Neural progenitor cell (in vitro differentiated cells): ENCODE measurements around the gene STRIT1. TPM values are rescaled to one million over a fixed set of nuclear protein-coding genes. Genes with fewer than 3 reads are reported as not detected.

ENCODE experiments used
- DNase-seq: peaks from one replicate; pipeline ENCODE4 v3.0.0-alpha.2; 2016; ENCODE audit warnings: low spot score
- H2AFZ ChIP-seq: fragments of 200-600 bp; sonication (generic); replicated peaks from 2 replicates; pipeline ENCODE4 v1.6.1; 2016; ENCODE audit warnings: antibody characterized with exemption
- H3F3A ChIP-seq: fragments of 200-600 bp; sonication (generic); 2 replicates; pipeline ENCODE4 v1.6.1; 2016; ENCODE audit warnings: antibody characterized with exemption, low read depth
- H3K27ac ChIP-seq: fragments of 200-600 bp; sonication (generic); 2 replicates; pipeline ENCODE4 v1.5.1; 2016; ENCODE audit warnings: mild to moderate bottlenecking
- H3K27me3 ChIP-seq: fragments of 200-600 bp; sonication (generic); 2 replicates; pipeline ENCODE4 v1.6.1; 2016; ENCODE audit warnings: mild to moderate bottlenecking, moderate library complexity
- H3K36me3 ChIP-seq: fragments of 200-600 bp; sonication (generic); 2 replicates; pipeline ENCODE4 v1.5.1; 2016
- H3K4me1 ChIP-seq: fragments of 200-600 bp; sonication (generic); 2 replicates; pipeline ENCODE4 v1.6.1; 2016; ENCODE audit warnings: mixed run types
- H3K4me2 ChIP-seq: fragments of 200-600 bp; sonication (generic); 2 replicates; pipeline ENCODE4 v1.6.1; 2016
- H3K4me3 ChIP-seq: fragments of 200-600 bp; sonication (generic); 2 replicates; pipeline ENCODE4 v1.5.1; 2016
- H3K79me2 ChIP-seq: fragments of 200-600 bp; sonication (generic); 2 replicates; pipeline ENCODE4 v1.6.1; 2016; ENCODE audit warnings: low read depth
- H3K9ac ChIP-seq: fragments of 200-600 bp; sonication (generic); 2 replicates; pipeline ENCODE4 v1.6.1; 2016
- H3K9me3 ChIP-seq: fragments of 200-600 bp; sonication (generic); 2 replicates; pipeline ENCODE4 v1.5.1; 2016; ENCODE audit warnings: low read depth
- H4K20me1 ChIP-seq: fragments of 200-600 bp; sonication (generic); 2 replicates; pipeline ENCODE4 v1.6.1; 2016; ENCODE audit warnings: low read depth
- H3K27ac Mint-ChIP-seq: 3 replicates; pipeline ENCODE4 v1.8.0; 2021; ENCODE audit warnings: mixed read lengths
- H3K27me3 Mint-ChIP-seq: 2 replicates; pipeline ENCODE4 v1.8.0; 2022; ENCODE audit warnings: low read depth, mild to moderate bottlenecking, inconsistent platforms, moderate library complexity, mixed read lengths; ENCODE audit not compliant: insufficient read depth
- H3K36me3 Mint-ChIP-seq: 3 replicates; pipeline ENCODE4 v1.8.0; 2021; ENCODE audit warnings: mixed read lengths
- H3K4me1 Mint-ChIP-seq: 3 replicates; pipeline ENCODE4 v1.8.0; 2021; ENCODE audit warnings: mixed read lengths
- H3K4me3 Mint-ChIP-seq: 3 replicates; pipeline ENCODE4 v1.8.0; 2021; ENCODE audit warnings: mild to moderate bottlenecking, moderate library complexity, mixed read lengths
- H3K9me3 Mint-ChIP-seq: 3 replicates; pipeline ENCODE4 v1.8.0; 2020; ENCODE audit warnings: mixed read lengths
- EZH2 ChIP-seq: fragments of 200-600 bp; sonication (generic); IDR thresholded peaks from 2 replicates; pipeline ENCODE4 v1.6.1; 2017; ENCODE audit warnings: antibody characterized with exemption, mild to moderate bottlenecking, moderate library complexity
- EZH2phosphoT487 ChIP-seq: fragments of 200-600 bp; sonication (generic); IDR thresholded peaks from 2 replicates; pipeline ENCODE4 v1.6.1; 2017; ENCODE audit warnings: antibody characterized with exemption
- total RNA-seq: library from RNA; depleted of rRNA; stranded (reverse); fragments of >200 nt; gene quantifications from 2 replicates; pipeline ENCODE4 v1.2.3, GENCODE V29; 2015; ENCODE audit warnings: low replicate concordance
- TF ChIP-seq, protein P1 (sequence below): fragments of 200-600 bp; sonication (generic); IDR thresholded peaks from 2 replicates; pipeline ENCODE4 v1.5.1; 2017; ENCODE audit warnings: antibody characterized with exemption, mild to moderate bottlenecking

Gene STRIT1
- total RNA-seq = not detected in 2 replicates

- Histone ChIP-seq H3K79me2 (no peaks in the 10 kb centered on the region), H3F3A (no peaks in the 10 kb centered on the region), H3K27ac (no peak within 1 kb of the TSS), H3K4me2 (no peak within 1 kb of the TSS), H3K9me3 (peaks cover 12% of the 10 kb centered on the region), H2AFZ (no peak within 1 kb of the TSS), H3K36me3 (no peaks in the 10 kb centered on the region), H3K4me3 (no peak within 1 kb of the TSS), H3K27me3 (no peaks in the 10 kb centered on the region), H3K4me1 (no peaks in the 10 kb centered on the region), H4K20me1 (no peaks in the 10 kb centered on the region), H3K9ac (no peak within 1 kb of the TSS)
- Mint-ChIP-seq H3K27ac (peak within 1 kb of the TSS; percentile 48), H3K4me3 (no peak within 1 kb of the TSS), H3K27me3 (peaks cover 6% of the 10 kb centered on the region), H3K36me3 (no peaks in the 10 kb centered on the region), H3K4me1 (peaks cover 6% of the 10 kb centered on the region), H3K9me3 (peaks cover 22% of the 10 kb centered on the region)
- DNase-seq = no peak
- TF ChIP-seq EZH2 (no peak), EZH2phosphoT487 (no peak)
- TF ChIP-seq, protein P1, sequence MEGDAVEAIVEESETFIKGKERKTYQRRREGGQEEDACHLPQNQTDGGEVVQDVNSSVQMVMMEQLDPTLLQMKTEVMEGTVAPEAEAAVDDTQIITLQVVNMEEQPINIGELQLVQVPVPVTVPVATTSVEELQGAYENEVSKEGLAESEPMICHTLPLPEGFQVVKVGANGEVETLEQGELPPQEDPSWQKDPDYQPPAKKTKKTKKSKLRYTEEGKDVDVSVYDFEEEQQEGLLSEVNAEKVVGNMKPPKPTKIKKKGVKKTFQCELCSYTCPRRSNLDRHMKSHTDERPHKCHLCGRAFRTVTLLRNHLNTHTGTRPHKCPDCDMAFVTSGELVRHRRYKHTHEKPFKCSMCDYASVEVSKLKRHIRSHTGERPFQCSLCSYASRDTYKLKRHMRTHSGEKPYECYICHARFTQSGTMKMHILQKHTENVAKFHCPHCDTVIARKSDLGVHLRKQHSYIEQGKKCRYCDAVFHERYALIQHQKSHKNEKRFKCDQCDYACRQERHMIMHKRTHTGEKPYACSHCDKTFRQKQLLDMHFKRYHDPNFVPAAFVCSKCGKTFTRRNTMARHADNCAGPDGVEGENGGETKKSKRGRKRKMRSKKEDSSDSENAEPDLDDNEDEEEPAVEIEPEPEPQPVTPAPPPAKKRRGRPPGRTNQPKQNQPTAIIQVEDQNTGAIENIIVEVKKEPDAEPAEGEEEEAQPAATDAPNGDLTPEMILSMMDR = no peak
Observed at GRCh38 chr3:155293516-155293915, at the start of gene STRIT1. Gene STRIT1, minus strand, starts transcription at chr3:155293683.

- H3K36me3 ChIP-seq = no peaks in the 10 kb centered on the region
- H3K27ac Mint-ChIP-seq = peak overlapping the region; percentile 87
- no peak overlapping the region for H3K9ac ChIP-seq
- no peaks in the 10 kb centered on the region for H3F3A ChIP-seq
- peaks cover 4% of the 10 kb centered on the region for H3K9me3 Mint-ChIP-seq
- no peak overlapping the region for H3K4me3 Mint-ChIP-seq
- TF ChIP-seq, protein P1 = no peak
- no peak for TF ChIP-seq EZH2
- TF ChIP-seq EZH2phosphoT487 = no peak
- no peaks in the 10 kb centered on the region for H3K9me3 ChIP-seq
- H4K20me1 ChIP-seq = no peaks in the 10 kb centered on the region
- peak; percentile 39 for DNase-seq
- H3K79me2 ChIP-seq = no peaks in the 10 kb centered on the region
- peak overlapping the region; percentile 1 for H3K4me3 ChIP-seq
- H2AFZ ChIP-seq = peak overlapping the region; percentile 89
- H3K4me1 Mint-ChIP-seq = peaks cover 11% of the 10 kb centered on the region
- no peaks in the 10 kb centered on the region for H3K27me3 ChIP-seq
- H3K4me2 ChIP-seq = peak overlapping the region; percentile 54
- no peaks in the 10 kb centered on the region for H3K36me3 Mint-ChIP-seq
- H3K27me3 Mint-ChIP-seq = no peaks in the 10 kb centered on the region
- H3K4me1 ChIP-seq = peaks cover 15% of the 10 kb centered on the region
- H3K27ac ChIP-seq = no peak overlapping the region
Observed at GRCh38 chr3:155342344-155342743, 48.9 kb upstream of the STRIT1 start.

DNA sequence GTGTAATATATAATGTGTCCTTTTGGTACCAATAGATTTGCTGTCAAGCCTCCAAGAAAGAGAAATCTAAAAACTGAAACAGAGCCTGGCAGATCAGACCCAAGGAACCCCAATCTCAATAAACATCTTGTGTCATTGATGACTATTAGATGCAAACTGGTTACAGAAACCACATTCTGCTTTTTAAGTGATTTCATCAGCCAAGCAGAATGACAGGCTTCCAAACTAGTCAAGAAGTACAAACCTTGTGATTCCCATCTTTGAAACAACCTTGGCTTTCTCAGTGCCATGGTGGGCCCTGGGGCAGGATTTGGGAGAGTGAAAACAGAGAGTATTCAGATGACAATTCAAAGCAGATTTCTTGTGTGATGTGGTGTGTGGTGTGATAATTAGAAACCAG lies 45.6 kb upstream of the STRIT1 start:
- Histone ChIP-seq H3K4me3 (no peak overlapping the region), H3K9me3 (no peaks in the 10 kb centered on the region), H3K79me2 (no peaks in the 10 kb centered on the region), H3K9ac (no peak overlapping the region), H4K20me1 (no peaks in the 10 kb centered on the region), H3K4me1 (peaks cover 15% of the 10 kb centered on the region), H3K4me2 (no peak overlapping the region), H3K27ac (no peak overlapping the region), H3K27me3 (no peaks in the 10 kb centered on the region), H3F3A (no peaks in the 10 kb centered on the region), H3K36me3 (no peaks in the 10 kb centered on the region), H2AFZ (no peak overlapping the region)
- peaks cover 3% of the 10 kb centered on the region for H3K9me3 Mint-ChIP-seq
- no peak for DNase-seq
- peaks cover 16% of the 10 kb centered on the region for H3K4me1 Mint-ChIP-seq
- no peak overlapping the region for H3K27ac Mint-ChIP-seq
- H3K36me3 Mint-ChIP-seq = no peaks in the 10 kb centered on the region
- no peaks in the 10 kb centered on the region for H3K27me3 Mint-ChIP-seq
- no peak for TF ChIP-seq EZH2phosphoT487
- TF ChIP-seq, protein P1 = no peak
- no peak for TF ChIP-seq EZH2
- H3K4me3 Mint-ChIP-seq = no peak overlapping the region
